Raji (cell line): Measurements from ENCODE around the gene RNU6-7.

Source experiments
- POLR2A ChIP-seq: IDR thresholded peaks from 2 replicates; pipeline ENCODE4 v1.6.1; 2011; ENCODE audit warnings: low read depth, low read length, control low read depth; ENCODE audit not compliant: insufficient read depth

The RNU6-7 gene

DNA sequence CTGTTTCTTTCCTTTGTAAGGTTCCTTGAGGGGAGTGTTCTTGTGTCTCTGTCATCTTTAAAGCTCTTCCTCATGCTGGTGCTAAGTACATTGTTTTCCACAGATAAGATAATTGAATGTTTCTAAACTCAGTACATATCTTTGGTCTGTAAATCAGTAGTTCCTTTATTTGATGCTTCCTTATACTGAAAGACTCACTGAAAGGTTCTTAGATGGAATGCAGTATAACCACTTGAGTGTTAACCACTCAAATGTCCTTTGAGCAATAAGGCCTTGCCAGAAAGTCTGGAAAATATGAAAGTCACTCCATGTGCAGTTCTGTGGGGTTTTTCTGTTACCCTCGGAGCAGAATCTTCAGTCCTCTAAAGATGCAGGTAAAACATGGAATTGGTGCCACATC is 24.2 kb downstream of the RNU6-7 start:
- TF ChIP-seq POLR2A = no peak

DNA sequence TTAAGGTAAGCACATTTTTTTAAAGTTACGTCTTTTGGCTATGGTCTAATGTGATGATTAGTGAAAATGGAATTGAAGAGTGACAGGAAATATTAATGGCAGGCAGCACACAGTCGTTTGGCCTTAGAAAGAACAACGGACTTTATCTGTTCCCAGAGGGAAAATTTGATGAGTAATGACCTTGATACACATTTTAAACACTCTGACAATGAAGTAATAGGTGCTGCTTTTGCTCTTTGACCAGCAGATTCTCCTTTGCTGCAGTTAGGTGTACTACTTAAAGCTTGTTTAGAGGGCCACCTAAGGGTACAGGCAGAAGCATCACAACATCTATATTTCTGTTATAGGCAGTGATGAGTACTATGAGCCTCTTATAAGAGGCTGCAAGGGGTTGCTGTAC is 28.3 kb downstream of the RNU6-7 start:
- no peak for TF ChIP-seq POLR2A

- no peak for TF ChIP-seq POLR2A
These were observed 28.9 kb downstream of the RNU6-7 start for GRCh38 chr14:32230695-32231280.

- TF ChIP-seq POLR2A = no peak
These were observed 30.6 kb downstream of the RNU6-7 start for GRCh38 chr14:32232481-32232880.

GRCh38 chr14:32233260-32233659 is 31.4 kb downstream of the RNU6-7 start:
- no peak for TF ChIP-seq POLR2A

GRCh38 chr14:32244404-32244803 is 42.6 kb downstream of the RNU6-7 start:
- TF ChIP-seq POLR2A = no peak

DNA sequence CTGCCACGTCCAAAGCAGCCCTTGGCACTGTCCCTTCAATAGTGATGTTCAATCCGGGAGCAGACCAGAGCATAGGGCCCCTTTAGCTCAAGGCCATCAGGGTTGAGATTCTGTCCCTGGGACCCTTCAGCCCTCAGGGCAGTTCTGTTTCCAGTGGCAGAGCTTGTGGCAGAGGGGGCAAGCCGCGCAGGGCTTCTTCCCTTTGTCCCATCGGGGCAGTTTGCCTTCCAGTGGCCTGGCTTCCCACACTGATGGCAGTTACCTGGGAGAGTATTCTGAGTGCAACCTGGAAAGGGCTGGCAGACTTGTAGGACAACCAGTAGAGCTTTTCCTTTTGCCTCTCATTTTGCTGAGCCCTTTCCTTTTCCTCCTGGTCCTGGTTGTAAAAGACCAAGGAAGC is 44.9 kb downstream of the RNU6-7 start:
- TF ChIP-seq POLR2A = no peak

DNA sequence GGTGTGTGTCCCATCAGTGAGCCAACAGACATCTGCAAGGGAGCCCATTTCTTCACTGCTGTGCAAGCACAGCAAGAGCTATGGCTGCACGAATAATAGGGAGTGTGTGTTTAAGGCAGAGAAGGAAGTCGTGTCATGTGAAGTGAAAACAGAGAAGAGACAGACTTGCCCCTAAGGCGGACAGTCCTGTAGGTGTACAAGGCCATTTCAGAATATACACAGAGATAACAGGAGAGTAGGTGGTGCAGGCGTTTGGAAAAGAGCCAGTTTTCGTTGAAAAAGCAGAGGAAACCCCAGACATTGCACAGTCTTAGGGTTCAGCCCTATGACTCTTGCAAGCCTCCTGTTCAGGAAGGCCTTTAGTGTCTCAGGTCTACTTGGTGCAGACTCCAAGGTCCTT is 47.5 kb downstream of the RNU6-7 start:
- TF ChIP-seq POLR2A = no peak

- TF ChIP-seq POLR2A = no peak
These were observed 47.9 kb downstream of the RNU6-7 start for GRCh38 chr14:32249780-32250179.

DNA sequence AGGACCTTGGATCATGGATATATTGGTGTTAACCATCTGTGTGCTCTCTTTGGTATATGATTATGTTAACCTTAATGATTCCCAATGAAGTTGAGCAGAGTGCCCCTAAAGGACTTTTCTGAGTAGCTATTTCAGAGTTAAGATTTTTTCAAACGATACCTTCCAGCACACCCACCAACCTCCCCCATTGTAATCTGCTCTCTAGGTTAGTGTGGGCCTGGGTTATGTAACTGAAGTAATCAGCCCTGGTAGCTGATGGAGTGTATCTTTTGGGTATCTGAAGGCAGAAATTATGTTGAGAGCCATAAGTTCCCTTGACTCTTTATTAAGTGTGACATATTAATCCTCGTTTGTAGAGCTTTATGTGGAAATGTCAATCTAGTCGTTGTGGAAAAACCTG is 48.8 kb downstream of the RNU6-7 start:
- TF ChIP-seq POLR2A = no peak

DNA sequence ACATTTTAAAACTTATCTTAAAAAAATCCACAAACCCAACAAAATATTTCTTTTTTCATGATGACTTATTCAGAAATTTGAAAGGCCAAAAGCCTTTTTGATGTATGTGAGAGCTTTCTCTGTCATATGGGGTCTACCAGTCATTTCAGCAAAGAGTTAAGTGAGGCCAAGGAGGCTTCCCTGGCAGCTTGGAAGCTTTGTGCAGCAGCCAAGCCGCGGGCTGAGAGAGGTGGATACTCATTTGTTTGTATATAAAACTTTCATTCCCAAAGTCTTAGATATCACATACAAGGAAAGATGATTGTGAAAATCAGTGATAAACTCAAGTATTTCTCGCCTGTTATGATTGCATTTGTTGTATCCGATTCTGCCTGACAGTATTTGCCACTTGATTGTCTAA is 49.7 kb downstream of the RNU6-7 start:
- no peak for TF ChIP-seq POLR2A
